Measurements from ENCODE around the gene CCNY.

DNA sequence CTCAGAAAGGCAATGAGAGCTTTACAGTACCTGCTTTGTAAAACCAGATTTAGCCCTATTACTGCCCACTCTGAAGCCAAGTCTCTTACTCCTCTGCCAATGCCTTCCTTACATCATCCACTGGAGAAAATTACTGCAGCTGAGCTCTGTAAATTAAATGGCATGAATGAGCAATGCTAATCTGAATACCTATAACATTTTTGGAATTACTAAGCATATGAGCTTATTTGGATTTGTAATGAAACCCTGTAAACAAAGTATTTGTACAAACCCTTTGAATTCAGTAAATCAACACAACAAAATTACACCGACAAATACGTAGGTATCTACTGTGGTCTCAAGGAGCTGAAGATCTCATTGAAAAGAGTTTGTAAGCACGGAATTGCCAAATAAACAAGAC, 12.1 kb upstream of the CCNY start:
- TF ChIP-seq POLR2AphosphoS5 (IDR thresholded peaks at IDR 0.05; ENCODE audit: borderline replicate concordance, low read depth, low read length) (no peak), EZH2 (IDR thresholded peaks at IDR 0.05) (no peak)
